HG03558 (cell line): Measurements from ENCODE around the gene SCN1B.
"Not testable (repeated sequence)": the region's sequence is repeated elsewhere in the genome, so short reads cannot be mapped to it uniquely, and the experiment has no call there.

Source experiments
- ATAC-seq: cut with Tn5 transposase; IDR thresholded peaks from one replicate; pipeline ENCODE4 v1.9.1; 2021; ENCODE audit warnings: moderate number of reproducible peaks; ENCODE audit not compliant: unreplicated experiment; ENCODE audit errors: extremely low read depth

The SCN1B gene

DNA sequence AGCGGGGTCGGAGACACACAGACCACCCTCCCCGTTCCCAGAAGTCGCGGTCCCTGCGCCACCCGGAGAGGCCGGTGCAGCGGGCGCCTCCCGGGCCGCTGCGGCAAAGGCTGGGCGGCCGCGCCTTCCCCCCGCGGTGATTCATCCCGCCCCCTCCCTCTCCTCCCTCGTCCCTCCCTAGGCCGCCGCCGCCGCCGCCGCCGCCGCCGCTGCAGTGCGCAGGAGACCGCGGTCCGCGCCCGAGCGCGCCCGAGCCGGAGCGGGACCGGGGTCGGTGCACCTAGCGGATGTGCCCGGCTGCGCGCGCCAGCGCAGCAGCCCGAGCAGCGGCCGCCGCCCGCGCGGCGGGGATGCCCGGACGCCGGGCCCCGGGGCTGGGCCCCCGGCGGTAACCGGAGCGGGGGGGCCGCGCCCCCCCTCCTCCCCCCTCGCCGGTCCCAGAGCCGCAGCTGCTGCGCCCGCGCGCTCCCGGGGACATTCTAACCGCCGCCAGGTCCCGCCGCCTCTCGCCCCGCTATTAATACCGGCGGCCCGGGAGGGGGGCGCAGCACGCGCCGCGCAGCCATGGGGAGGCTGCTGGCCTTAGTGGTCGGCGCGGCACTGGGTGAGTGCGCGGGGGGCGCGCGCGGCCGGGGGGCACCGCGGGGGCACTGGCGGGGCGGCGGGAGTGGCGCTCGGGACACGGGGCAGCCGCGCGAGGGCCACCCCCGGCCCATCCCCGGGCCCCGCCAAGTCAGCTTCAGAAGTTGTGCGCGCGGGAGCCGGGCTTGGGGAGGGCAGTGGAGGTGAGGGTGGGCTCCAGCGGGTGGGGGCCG is at the start of gene SCN1B:
TSS of gene SCN1B (plus strand) at position 214 of the 815 bp plus-strand sequence. CDS start at position 565, 351 bp downstream.
- ATAC-seq, result no peak

DNA sequence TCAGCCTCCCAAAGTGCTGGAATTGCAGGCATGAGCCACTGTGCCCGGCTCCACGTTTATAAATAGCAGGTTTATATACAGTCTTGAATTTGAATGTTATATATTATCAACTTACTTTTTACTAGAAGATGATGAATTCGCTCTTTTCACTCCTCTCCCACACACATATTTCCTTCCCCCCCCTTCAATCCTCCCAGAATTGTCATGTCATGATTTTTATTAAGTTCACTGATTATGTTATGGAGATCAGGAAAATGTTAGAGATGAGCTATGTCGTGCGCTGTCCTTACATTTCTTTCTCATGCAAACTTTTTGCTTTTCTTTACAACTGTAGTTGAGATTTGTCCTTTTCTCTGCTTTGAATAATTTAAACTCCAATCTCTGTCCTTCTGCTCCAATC is 48.0 kb upstream of the SCN1B start:
- ATAC-seq, result no peak

DNA sequence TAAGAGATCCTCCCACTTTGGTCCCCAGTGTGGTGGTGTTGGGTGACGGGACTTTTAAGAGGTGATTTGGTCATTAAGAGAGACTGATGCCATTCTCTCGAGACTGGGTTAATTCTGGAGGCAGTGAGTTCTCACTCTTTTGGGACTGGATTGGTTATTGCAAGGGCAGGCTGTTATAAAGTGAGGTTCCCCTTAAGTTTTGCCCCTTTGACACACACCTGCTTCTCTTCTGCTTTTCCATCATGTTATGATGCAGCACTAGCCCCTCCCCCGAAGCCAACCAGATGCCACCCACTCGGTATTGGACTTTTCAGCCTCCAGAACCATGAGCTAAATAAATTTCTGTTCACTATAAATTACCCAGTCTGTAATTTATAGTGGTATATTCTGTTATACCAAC is 46.5 kb upstream of the SCN1B start:
- no peak for ATAC-seq

DNA sequence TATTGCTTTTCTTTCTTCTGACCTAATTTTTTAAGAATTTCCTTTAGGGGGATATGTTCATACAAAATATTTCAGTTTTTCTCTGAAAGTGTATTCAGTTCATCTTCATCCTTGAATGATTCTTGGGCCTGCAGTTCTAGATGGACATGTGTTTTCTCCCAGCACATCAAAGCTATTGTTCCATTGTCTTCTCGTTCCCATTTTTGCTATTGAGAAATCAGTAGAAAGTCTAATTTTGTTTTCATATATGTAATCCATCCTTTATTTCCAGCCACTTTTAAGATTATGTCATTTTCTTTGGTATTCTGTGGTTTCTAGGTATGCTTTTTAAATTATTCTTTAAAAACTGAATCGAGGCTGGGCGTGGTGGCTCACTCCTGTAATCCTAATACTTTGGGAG is 46.0 kb upstream of the SCN1B start:
- no peak for ATAC-seq

DNA sequence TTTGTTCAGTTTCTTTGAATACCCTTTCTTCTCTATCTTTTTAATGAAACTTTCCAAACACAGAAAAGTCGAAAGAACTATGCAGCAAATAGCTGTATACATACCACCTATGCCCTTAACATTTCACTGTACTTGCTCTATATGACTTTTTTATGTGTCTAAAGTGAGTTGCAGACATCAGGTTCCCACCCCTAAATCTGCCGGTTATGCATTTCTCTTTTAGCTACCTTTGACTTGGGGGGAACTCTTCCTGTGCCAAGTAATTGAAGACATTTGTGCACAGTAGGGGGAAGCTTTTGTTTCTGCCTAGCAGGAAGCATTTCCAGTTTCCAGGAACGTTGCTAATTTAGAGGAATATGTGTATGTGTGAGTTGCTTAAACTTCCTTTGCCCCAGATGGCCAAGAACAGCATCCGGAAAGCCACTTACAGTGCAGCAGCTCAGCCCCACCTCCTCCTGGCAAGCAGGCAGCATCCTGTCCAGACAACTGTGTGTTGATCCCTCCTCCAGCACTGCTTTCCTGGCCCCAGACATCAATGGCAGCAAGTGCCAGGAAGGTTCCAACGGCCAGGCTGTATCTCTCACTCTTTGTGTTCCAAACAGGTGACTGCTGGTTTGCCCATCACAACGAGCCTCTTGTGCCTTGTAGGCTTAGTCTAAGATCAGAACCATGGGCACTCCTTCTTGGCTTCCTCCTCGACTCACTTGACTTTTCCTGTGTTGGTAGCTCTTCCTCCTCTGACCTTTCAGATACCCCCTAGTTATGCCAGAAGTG is 44.8 kb upstream of the SCN1B start:
- ATAC-seq, result no peak

DNA sequence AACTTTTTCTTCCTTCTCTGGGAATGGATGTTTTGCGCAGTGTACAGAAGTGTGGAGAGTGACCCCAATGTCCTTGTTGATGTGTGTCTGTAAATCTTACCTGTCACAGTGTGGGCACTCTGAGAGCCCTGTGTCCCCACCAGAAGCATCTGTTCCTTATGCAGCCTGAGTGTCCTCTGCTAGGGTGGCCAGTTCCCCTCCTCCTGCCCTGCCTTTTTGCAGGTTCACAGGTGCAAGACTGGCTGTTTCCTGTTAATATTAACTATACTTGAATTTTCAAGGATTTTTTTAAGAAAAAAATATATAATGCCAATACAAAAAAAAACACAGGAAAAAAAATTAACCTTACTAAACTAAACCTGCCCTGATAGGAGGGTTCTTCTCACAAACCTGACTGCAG is 42.2 kb upstream of the SCN1B start:
- no peak for ATAC-seq

DNA sequence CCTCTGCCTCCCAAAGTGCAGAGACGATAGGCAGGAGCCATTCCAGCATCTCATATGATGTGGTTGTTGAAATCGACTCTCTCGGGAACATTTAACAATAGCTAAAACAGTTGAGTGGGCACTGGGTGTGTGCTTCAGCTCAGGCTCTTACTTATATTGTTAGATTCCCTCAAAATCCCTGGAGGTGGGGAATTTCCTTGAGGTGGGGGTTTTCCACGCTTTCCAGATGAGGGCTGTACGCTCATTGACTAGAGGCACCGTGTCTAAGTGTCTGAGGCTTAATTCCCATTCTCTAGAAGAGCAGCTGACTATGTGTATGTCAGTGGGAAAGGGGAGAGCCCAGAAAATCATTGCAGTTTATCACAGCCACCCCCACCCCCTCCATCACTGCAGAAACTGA is 41.0 kb upstream of the SCN1B start:
- no peak for ATAC-seq

DNA sequence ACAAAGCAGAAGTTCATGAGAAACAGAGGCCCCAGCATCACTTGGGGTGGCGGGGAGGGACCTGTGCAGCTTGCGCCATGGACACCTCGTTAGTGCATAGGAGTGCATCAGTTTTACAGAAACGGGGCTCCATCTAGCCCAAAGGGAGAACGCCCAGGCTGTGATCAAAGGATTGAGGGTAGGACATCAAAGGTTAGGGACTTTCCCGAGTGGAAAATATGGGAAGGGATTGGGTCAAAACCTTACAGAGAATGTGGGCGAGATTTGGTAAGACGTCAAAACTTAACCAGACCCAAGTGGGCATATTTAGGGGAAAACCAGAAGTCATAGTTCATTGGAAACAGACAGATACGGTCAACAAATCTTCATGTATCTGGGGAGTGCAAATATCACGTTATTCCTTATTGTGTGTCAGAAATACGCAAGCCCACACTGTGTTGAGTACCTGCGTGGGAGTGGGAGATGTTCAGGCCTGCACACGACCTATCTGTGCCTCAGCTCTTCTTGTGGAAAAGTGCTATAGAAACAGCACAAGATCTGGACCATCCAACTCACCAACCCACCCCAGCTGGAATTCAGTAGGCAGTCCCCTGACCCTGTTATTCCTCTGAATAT is 39.6 kb upstream of the SCN1B start:
- no peak for ATAC-seq

DNA sequence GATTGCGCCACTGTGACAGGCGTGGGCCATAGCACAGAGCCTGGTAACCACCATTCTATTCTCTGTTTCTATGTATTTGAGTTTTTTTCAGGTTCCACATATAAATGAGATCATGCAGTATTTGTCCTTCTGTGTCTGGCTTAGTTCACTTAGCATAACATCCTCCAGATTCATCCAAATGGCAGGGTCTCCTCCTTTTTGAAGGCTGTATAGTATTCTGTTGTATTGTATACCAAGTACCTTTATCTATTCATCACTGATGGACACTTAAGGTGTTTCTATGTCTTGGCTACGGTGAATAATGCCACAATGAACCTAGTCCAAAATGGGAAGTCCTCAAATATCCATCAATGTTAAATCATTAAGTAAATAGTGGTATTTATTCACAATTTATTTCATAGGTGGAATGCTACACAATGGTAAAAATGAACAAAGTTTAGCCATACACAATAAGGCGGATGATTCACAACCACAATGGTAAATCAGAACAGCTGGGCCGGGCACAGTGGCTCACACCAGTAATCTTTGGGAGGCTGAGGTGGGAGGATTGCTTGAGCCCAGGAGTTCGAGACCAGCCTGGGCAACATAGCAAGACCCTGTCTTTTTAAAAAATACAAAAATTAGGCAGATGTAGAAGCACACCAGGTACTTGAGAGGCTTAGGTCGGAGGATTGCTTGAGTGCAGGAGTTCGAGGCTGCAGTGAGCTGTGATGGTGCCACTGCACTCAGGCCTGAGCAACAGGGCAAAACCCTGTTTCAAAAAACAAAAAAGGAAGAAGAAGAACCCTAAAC is 38.5 kb upstream of the SCN1B start:
- no peak for ATAC-seq

DNA sequence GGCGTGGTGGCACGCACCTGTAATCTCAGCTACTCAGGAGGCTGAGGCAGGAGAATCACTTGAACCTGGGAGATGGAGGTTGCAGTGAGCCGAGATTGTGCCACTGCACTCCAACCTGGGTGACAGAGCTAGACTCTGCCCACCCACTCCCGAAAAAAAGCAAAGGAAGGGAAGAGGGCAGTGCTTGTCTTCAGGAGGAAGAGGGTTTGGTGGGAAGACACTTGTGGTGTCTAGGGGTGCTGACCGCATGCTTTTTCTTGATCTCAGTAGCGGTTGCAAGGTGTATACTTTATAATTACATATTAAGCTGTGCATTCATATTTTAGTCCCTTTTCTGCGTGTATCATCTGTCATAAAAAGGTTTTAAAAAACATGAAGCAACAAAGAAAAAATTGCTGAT is 37.7 kb upstream of the SCN1B start:
- not testable (repeated sequence) for ATAC-seq

DNA sequence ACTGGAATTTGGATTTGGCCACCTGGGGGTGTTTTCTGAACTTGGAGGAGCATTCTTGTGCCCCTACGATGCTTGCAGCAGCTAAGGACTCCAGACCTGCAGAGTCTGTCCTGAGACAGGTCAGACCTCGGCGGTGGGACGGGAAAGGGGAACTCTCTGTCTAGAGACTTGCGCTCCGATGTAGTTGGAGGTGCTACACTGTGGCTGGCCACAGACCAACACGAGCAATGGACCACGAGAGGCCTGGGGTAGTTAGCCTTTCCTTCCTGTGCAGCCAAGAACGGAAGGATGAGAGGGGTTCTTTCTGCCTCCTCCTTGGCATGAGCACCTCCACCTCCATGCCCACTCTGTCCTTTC is 36.0 kb upstream of the SCN1B start:
- ATAC-seq, result no peak

DNA sequence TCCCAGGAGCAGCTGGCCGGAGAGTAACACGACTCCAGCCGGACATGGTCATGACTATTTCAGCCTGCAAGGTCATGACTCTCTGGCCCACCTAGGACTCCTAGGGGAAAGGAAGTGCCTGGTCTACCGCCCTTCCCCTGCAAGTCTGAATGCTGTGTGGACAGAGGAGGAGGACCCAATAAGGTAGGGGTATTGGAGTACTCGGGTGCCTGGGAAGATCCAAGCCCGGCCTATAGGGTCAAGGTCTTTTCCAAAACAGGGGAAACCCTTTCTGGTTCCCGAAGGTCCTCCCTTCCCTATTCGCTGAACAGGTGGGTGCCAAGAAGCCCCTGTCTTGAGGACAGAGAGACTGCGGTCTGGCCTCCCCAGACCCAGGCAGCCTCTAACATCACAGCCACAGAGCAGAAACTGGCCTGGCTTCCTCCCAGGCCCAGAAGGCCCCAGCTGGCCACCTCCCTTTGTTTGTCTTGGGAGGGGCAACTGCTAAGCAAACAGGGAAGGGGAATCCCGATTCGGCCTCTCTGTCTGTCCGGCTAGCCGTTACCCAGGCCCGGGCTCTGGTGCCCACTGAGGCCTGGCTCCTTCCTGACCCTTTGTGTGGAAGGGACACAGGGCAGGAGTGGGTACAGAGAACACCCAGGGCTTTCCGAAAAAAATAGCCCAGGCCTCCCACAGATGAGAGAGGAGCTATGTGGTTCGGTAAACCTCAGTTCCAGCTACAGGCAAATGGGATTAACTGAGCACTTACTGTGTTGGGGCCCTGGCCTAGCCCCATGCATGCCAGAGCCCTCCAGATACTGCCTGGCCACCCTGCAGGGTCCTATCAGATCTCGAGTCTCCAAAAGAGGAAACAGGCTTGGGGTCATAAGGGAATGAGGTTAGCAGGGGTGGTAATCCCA is 35.4 kb upstream of the SCN1B start:
- ATAC-seq, result no peak

DNA sequence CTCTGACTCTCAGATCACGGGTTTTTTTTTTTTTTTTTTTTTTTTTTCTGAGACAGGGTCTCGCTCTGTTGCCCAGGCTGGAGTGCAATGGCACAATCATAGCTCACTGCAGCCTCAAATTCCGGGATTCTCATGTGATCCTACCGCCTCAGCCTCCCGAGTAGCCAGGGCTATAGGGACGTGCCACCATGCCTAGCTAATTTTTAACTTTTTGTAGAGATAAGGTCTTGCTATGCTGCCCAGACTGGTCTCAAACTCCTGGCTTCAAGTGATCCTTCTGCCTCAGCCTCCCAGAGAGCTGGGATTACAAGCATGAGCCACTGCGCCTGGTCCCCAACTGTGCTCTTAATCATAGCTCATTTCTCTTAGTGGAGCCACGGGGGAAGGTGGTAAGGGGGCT is 34.7 kb upstream of the SCN1B start:
- no peak for ATAC-seq

DNA sequence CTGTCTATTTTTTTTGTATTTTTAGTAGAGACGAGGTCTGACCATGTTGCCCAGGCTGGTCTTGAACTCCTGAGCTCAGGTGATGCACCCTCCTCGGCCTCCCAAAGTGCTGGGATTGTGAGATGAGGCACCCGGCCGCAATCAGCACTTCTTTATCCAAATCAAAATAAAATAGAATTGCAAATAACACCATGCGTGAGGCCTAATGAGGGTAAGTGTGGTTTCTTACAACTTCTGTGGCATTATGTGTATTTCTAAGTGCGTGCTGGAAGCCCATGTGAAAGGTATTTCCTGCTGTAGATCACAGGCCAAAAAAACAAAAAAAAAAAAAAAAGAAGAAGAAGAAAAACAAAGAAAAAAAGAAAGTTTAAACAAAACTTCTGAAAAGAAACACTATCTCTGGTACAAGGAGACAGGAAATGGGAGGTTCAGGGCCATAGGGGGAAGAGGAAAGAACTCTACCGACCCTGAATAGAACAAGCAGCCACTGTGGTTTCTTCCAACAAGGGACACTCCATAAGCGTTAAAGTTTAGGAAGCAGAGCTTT is 33.1 kb upstream of the SCN1B start:
- no peak for ATAC-seq

DNA sequence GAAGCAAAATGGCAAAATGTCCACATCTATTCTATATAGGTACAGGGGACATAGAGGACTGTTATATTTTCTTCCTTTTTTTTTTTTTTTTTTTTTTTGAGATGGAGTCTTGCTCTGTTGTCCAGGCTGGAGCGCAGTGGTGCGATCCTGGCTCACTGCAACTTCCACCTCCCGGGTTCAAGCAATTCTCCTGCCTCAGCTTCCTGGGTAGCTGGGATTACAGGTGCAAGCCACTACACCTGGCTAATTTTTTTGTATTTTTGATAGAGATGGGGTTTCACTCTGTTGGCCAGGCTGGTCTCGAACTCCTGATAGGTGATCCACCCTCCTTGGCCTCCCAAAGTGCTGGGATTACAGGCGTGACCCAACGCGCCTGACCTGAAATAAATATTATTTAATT is 32.0 kb upstream of the SCN1B start:
- ATAC-seq, result not testable (repeated sequence)

DNA sequence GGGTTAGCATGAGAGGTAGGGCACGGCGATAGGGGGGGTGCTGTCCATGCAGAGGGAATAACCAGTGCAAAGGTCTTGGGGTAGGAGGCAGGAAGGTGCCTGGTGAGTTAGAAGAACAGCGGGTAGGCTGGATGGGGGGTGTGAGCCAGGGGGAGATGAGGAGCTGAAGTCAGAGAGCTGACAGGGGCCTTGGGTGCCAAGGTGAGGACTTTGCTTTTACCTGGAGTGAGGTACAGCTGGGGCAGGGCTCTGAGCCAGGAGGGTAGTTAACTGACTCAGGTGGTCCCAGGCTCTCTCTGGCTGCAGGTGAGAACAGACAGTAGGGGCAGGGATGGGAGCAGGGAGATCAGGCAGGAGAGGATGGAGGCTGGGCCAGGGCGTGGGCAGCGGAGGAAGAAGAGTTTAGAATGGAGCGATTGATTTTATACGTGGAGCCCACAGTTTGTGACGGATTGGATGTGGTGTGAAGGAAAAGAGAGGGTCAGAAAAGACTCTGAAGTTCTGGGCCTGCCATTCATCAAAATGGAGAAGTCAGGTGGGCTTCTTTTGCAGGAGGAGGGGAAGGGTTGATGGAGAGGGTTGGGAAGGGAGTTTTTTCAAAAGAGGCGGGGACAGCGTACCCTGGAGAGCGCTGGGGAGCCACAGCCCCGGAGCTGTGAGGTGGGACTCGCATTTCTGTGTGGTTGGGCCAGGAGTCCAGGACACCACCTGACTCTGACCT is 31.3 kb upstream of the SCN1B start:
- ATAC-seq, result no peak

DNA sequence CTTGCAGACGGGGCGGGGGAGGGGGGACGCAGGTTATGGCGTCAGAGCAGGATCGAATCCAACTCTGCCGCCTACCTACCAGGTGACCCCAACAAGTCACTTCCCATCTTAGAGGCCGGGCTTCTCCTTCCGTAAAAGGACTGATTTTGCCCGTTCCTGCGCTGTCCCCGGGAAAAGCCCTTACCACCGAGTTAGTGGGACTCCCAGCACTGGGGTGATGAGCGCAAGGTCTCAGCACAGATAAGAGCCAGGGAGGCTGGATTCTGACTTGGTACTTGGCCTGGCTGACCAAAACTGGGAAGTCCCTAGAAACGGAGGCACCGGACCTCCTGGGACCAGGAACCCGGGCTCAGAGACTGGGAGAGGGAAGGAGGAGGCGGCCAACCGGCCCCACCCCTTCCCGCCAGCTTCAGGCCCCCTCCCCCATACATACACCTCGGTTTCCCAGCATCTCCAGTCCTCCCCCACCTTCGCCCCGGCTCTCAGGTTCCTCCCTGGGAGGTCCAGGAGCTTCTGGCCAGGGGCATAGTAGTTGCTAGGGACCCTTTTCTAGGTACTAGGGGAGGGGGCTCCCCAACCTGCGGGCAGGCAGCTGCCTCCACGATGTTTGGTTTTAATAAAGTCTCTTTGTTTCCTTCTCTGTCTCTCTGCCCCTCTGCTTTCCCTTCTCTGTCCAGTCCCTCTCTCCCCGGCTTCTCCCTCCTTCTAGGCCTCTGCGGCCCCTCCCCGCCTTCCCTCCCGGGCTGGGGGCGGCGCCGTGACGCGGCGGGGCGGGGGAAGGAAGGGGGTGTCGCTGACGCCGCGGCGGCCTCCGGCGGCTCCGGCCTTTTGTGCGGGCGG is 30.6 kb upstream of the SCN1B start, which contains the start of gene GRAMD1A:
TSS of gene GRAMD1A (plus strand) at position 826 of the 840 bp plus-strand sequence. CDS start 156 bp downstream, outside the sequence.
- no peak for ATAC-seq

DNA sequence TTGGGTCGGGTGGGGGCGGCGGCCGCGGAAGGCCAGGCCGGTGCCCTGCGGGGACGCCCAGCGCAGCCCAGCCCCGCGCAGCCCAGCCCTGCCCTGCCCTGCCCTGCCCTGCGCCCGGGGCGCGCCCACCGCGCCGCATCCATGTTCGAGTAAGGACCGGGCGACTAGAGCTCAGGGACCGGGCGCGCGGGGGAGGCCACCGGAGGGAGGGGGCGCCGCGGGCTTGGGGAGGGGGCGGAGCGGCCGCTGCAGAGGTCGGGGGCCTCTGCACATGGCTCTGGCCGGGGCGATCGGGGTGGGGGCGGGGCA is 30.0 kb upstream of the SCN1B start:
- no peak for ATAC-seq
